HG02798 (cell line): ENCODE results near the gene PCDHA10.
"Not testable (repeated sequence)": the region's sequence is repeated elsewhere in the genome, so short reads cannot be mapped to it uniquely, and the experiment has no call there.

Experiments
- ATAC-seq: cut with Tn5 transposase; IDR thresholded peaks from one replicate; pipeline ENCODE4 v1.9.1; 2021; ENCODE audit warnings: mild to moderate bottlenecking; ENCODE audit not compliant: unreplicated experiment, poor library complexity

The PCDHA10 gene

GRCh38 chr5:140855772-140856674 lies at the start of gene PCDHA10:
Gene PCDHA10, plus strand, starts transcription at chr5:140855897. Its CDS starts 152 bp downstream, at chr5:140856049.
- ATAC-seq = no peak

GRCh38 chr5:140806834-140807775 lies 48.6 kb upstream of the PCDHA10 start, which contains the start of gene PCDHA4:
Gene PCDHA4, plus strand, starts transcription at chr5:140807068.
- ATAC-seq = no peak

GRCh38 chr5:140808241-140808888 lies 47.3 kb upstream of the PCDHA10 start:
- not testable (repeated sequence) for ATAC-seq

- no peak for ATAC-seq
Measured at GRCh38 chr5:140808889-140809291, 46.8 kb upstream of the PCDHA10 start.

- no peak for ATAC-seq
Measured at GRCh38 chr5:140821375-140822280, 34.1 kb upstream of the PCDHA10 start, which contains the start of gene PCDHA5. Gene PCDHA5, plus strand, starts transcription at chr5:140821613.

GRCh38 chr5:140822281-140822629 lies 33.4 kb upstream of the PCDHA10 start:
- ATAC-seq = no peak

GRCh38 chr5:140822969-140823368 lies 32.7 kb upstream of the PCDHA10 start:
- not testable (repeated sequence) for ATAC-seq

GRCh38 chr5:140823475-140823874 lies 32.2 kb upstream of the PCDHA10 start:
- ATAC-seq = no peak

GRCh38 chr5:140827704-140828361 lies 27.9 kb upstream of the PCDHA10 start, which contains the start of gene PCDHA6:
Gene PCDHA6, plus strand, starts transcription at chr5:140827960. Its CDS starts 132 bp downstream, at chr5:140828092.
- ATAC-seq = no peak

GRCh38 chr5:140828362-140828737 lies 27.3 kb upstream of the PCDHA10 start:
- ATAC-seq = no peak

GRCh38 chr5:140829511-140830501 lies 25.9 kb upstream of the PCDHA10 start:
- not testable (repeated sequence) for ATAC-seq

GRCh38 chr5:140833993-140834392 lies 21.7 kb upstream of the PCDHA10 start, which contains the start of gene PCDHA7:
Gene PCDHA7, plus strand, starts transcription at chr5:140834269. Its CDS starts 115 bp downstream, at chr5:140834384.
- no peak for ATAC-seq

GRCh38 chr5:140834439-140835008 lies 21.2 kb upstream of the PCDHA10 start:
- not testable (repeated sequence) for ATAC-seq

- no peak for ATAC-seq
Measured at GRCh38 chr5:140835622-140836510, 19.8 kb upstream of the PCDHA10 start.

GRCh38 chr5:140840978-140841962 lies 14.4 kb upstream of the PCDHA10 start, which contains the start of gene PCDHA8:
Gene PCDHA8, plus strand, starts transcription at chr5:140841187. Its CDS starts 135 bp downstream, at chr5:140841322.
- no peak for ATAC-seq
